Epithelial cell of proximal tubule (primary cell): ENCODE results near the gene BZW1. TPM values are rescaled to one million over a fixed set of nuclear protein-coding genes. Genes with fewer than 3 reads are reported as not detected.

ENCODE experiments used
- DNase-seq: peaks from one replicate; pipeline ENCODE4 v3.0.0-alpha.2; 2011; ENCODE audit warnings: low read depth
- H3K4me3 ChIP-seq: 2 replicates; pipeline ENCODE4 v1.5.1; 2011; ENCODE audit warnings: low read depth, mild to moderate bottlenecking, low read length
- total RNA-seq: library from RNA; depleted of rRNA; stranded (reverse); fragments of >200 nt; gene quantifications from 2 replicates; pipeline ENCODE4 v1.2.3, GENCODE V29; 2015
- TF ChIP-seq, protein P1 (sequence below): conservative IDR thresholded peaks from 2 replicates; pipeline ENCODE4 v1.5.1; 2012; ENCODE audit warnings: low read depth, mild to moderate bottlenecking, low read length

The BZW1 gene
- total RNA-seq, 1 donor from 2014 or later: 594 TPM

DNA sequence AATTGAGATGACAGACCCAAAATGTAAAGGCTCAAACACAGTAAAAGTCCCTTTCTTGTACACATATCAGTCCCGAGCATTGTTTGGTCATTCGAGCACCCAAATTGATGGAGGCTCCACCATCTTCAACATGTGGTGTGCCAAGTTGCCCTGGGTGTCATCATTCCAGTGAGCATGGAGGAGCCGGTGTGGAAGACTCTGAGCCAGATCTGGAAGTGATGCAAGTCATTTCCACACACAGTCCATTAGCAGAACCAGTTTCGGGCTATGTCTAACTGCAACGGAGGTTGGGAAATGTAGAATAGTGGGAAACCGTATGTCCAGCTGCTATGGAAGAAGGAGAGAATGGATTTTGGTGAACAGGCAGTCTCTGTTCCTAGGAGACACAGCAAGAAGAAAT lies 40.9 kb upstream of the BZW1 start:
- TF ChIP-seq, protein P1, sequence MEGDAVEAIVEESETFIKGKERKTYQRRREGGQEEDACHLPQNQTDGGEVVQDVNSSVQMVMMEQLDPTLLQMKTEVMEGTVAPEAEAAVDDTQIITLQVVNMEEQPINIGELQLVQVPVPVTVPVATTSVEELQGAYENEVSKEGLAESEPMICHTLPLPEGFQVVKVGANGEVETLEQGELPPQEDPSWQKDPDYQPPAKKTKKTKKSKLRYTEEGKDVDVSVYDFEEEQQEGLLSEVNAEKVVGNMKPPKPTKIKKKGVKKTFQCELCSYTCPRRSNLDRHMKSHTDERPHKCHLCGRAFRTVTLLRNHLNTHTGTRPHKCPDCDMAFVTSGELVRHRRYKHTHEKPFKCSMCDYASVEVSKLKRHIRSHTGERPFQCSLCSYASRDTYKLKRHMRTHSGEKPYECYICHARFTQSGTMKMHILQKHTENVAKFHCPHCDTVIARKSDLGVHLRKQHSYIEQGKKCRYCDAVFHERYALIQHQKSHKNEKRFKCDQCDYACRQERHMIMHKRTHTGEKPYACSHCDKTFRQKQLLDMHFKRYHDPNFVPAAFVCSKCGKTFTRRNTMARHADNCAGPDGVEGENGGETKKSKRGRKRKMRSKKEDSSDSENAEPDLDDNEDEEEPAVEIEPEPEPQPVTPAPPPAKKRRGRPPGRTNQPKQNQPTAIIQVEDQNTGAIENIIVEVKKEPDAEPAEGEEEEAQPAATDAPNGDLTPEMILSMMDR: no peak
- DNase-seq: no peak
- H3K4me3 ChIP-seq: no peak overlapping the region

DNA sequence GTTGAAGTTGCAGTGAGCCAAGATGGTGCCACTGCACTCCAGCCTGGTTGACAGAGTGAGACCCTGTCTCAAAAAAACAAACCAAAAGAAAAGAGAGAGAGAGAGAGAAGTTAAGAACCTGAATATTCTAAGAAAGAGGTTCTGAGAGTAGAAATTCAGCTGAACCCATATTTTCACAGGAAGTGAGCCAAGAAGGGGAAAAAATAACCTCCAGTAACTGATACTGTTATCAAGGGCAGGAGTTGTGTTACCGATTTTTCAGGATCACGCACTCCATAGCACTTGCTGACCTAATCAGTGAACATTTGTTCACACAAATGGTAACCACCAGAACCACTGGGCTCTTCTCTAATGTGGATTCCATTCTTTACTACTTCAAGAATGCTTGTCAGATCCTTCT lies 39.1 kb upstream of the BZW1 start:
- TF ChIP-seq, protein P1: no peak
- DNase-seq: no peak
- no peak overlapping the region for H3K4me3 ChIP-seq

DNA sequence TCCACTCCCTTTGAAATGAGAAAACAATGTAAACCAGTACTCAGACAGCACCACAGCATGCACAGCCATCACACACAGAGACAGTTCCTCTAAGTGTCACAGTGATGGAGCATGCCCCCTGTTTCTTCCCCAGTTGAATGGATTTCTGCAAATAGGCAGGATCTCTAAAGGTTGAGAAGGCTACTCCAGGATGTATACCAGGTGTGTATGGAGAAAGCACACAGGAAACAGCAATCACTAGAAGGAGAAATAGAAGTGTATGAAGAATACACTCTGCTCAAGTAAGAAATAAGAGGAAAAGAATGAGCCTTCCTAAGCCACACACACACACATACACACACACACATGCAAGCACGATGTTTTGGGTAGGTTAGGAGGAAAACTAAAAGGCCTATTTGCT lies 38.6 kb upstream of the BZW1 start:
- H3K4me3 ChIP-seq: no peak overlapping the region
- TF ChIP-seq, protein P1: no peak
- no peak for DNase-seq

DNA sequence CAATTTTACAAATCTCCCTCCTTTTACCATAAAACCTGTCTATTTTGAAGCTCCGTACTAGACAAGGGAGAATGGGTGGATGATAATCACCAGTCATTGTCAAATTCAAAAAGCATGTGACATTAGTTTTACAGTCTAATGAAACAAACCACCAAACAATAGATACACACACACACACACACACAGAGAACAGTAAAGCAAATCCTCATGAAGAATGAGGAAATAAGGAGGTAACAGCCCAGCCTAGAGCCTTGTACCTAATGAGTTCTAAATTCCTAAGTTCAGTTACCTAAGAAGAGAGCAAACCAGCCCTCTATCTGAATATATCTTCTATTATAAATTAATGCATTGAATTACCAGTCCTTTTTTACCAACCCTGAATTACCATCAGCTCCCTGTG lies 36.8 kb upstream of the BZW1 start:
- H3K4me3 ChIP-seq: no peak overlapping the region
- no peak for DNase-seq
- TF ChIP-seq, protein P1: no peak

DNA sequence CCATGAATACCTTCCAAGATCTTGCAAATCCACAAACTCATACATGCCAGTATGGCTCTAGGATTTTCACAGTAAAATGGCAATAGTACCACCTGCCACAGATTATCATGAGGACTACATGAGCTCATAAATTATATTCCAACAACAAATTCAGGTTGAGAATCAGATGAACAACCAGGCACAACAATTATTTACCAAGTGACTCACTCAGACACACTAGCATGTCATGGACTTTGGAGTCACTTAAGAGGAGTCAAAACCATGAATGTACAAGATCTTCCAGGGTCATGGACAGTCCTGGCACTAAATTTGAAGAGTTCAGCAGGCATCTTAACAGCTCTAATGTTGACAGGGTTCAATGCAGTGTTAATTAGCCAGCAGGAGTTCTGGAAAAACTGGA lies 34.4 kb upstream of the BZW1 start:
- TF ChIP-seq, protein P1: no peak
- DNase-seq: peak; percentile 66
- no peak overlapping the region for H3K4me3 ChIP-seq

DNA sequence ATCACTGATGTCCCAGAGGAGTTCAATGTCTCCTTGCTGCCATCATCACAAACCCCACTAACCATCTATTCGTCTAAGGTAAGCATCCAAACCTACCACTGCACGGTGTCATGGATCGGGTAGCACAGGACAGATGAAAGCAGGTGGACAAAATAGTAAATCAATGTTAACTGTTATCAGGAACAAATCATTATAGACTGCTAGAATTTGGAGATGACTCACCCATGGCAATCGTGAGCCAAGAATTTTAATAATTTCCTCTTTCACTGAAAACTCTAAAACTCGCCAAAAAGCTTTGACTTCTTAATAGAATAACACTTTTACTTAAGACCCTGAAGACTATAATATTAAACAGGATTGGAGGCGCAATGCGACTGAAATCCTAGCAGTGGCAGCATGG lies 33.7 kb upstream of the BZW1 start:
- TF ChIP-seq, protein P1: no peak
- no peak overlapping the region for H3K4me3 ChIP-seq
- no peak for DNase-seq

DNA sequence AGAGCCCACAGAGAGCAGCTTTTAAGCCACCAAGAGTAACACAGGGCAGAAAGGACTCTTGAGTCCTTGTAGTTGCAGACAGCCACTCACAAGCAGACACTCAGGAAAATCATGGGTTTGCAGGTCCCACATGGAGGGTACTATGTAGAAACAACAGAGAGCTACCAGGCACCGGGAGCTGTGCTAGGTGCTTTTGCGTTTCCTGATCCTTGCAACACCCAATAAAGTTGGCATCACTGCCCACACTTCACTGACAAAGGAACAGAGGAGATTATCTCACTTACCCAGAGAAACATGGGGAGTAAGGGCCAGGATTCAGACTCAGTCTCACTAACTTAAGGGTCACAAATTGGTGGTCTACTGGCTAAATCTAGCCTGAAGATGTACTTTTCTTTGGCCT lies 32.5 kb upstream of the BZW1 start:
- no peak overlapping the region for H3K4me3 ChIP-seq
- no peak for DNase-seq
- TF ChIP-seq, protein P1: no peak
